Type B pancreatic cell (in vitro differentiated cells): ENCODE measurements around the gene POLD4. TPM values are rescaled to one million over a fixed set of nuclear protein-coding genes. Genes with fewer than 3 reads are reported as not detected.
A peak's percentile ranks its signal among the peaks of the same experiment; 100 is the strongest.

ENCODE experiments used
- DNase-seq: peaks from one replicate; pipeline ENCODE4 v3.0.0; 2021; ENCODE audit warnings: mixed read lengths; ENCODE audit not compliant: unreplicated experiment; ENCODE audit errors: extremely low spot score
- H3K27ac Mint-ChIP-seq: 2 replicates; pipeline ENCODE4 v1.8.0; 2021; ENCODE audit warnings: mild to moderate bottlenecking, mixed read lengths
- H3K27me3 Mint-ChIP-seq: 2 replicates; pipeline ENCODE4 v1.8.0; 2021; ENCODE audit warnings: mixed read lengths
- H3K36me3 Mint-ChIP-seq: 2 replicates; pipeline ENCODE4 v1.8.0; 2021; ENCODE audit warnings: mixed read lengths
- H3K4me1 Mint-ChIP-seq: one replicate; pipeline ENCODE4 v1.8.0; 2021; ENCODE audit warnings: mixed read lengths; ENCODE audit not compliant: unreplicated experiment
- H3K4me3 Mint-ChIP-seq: 2 replicates; pipeline ENCODE4 v1.8.0; 2021; ENCODE audit warnings: mild to moderate bottlenecking, mixed read lengths
- H3K9me3 Mint-ChIP-seq: 2 replicates; pipeline ENCODE4 v1.8.0; 2021; ENCODE audit warnings: mixed read lengths
- CTCF ChIP-seq: fragments of 200-600 bp; sonication (generic); conservative IDR thresholded peaks from 2 replicates; pipeline ENCODE4 v1.5.0; 2021; ENCODE audit warnings: antibody characterized with exemption, mild to moderate bottlenecking
- total RNA-seq: library from RNA; stranded (reverse); gene quantifications from 2 replicates; pipeline ENCODE4 v1.2.1, GENCODE V29; 2021; ENCODE audit warnings: low replicate concordance

Gene POLD4
- total RNA-seq, 1 donor from 2014 or later = 15.0 TPM

- Mint-ChIP-seq H3K27ac (peak overlapping the region; percentile 48), H3K27me3 (peaks cover 35% of the 10 kb centered on the region), H3K4me3 (no peak overlapping the region), H3K4me1 (peaks cover 9% of the 10 kb centered on the region), H3K9me3 (no peaks in the 10 kb centered on the region), H3K36me3 (no peaks in the 10 kb centered on the region)
- TF ChIP-seq CTCF = peak; percentile 97
- DNase-seq = peak; percentile 86
Observed at GRCh38 chr11:67382276-67383136, 29.2 kb upstream of the POLD4 start.

DNA sequence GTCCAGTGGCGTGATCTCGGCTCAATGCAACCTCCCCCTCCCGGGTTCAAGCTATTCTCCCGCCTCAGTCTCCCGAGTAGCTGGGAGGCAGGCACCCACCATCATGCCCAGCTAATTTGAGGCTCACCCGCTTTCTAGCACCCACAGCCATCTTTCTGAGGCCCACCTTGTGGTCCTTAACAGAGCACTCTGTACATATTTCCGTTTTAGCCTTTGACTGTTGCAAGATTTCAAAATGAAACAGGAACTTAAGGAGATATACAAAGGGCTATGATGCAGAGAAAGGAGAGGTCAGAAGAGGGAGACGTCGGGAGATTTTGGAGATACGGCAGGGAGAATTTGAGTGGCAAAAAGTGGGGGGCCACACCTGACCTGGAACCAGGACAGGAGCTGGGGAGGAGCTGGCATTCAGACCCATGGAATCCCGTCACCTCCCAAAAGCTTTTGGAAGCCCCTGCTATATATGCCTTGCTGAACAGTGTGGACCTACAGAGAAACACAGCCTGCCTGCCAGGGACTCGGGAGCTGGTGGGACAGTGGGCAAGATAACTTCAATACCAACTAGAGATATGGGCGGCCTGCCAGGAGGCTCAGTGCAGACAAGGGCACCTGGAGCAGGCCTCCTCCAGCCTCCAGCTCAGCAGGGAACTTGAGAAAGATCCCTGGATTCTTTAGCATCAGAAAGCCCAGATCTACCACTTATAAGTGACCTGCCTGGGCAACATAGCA is 28.1 kb upstream of the POLD4 start:
- no peaks in the 10 kb centered on the region for H3K9me3 Mint-ChIP-seq
- peaks cover 32% of the 10 kb centered on the region for H3K27me3 Mint-ChIP-seq
- H3K4me1 Mint-ChIP-seq = peaks cover 12% of the 10 kb centered on the region
- TF ChIP-seq CTCF = no peak
- DNase-seq = no peak
- no peak overlapping the region for H3K27ac Mint-ChIP-seq
- H3K4me3 Mint-ChIP-seq = no peak overlapping the region
- H3K36me3 Mint-ChIP-seq = no peaks in the 10 kb centered on the region

DNA sequence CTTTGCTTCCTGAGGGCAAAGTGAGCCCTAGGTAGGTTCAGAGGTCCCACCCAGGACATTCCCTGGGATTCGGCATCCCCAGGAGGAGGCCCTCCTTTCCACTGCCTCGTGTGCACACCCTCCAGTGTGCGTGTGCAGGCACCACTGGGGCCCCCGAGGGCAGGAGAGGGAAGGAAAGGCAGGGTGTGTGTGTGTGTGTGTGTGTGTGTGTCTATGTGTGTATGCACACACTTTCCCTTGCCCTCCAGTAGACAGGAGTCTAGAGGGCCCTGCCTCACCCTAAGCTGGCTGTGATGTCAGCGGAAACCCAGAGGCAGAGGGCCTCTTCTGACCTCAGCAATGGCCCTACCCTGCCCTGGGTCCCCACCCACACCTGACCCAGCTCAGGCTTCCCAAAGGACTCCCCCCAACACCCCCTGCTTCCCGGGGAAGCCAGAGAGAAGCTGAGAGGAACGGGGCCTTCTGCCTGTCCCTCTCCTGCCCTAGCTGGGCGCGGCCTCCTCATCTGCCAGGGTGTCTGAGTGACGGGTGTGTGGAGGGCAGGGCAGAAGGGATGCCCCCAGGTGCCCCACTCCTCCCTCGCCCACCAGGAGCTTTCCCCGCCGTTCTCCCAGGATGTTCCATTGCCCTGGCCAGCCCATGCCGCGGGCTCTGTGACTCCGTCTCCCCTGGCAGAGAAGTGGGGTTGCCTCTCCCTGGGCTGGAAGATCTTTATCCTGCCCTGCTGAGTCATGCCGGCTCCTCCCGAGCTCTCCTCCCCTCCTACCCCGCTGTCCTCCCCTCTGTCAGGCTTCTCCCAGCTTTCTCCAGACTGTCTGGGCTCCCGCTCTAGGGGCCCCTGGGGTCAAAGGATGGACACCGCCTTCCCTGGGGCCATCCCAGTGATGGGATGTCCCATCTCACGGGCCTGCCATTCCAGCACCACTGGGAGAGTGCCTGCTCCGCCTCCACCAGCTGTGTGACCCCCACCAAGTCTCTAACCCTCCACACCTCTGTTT is 26.0 kb upstream of the POLD4 start:
- TF ChIP-seq CTCF = no peak
- Mint-ChIP-seq H3K36me3 (no peaks in the 10 kb centered on the region), H3K4me3 (no peak overlapping the region), H3K9me3 (no peaks in the 10 kb centered on the region), H3K27ac (no peak overlapping the region), H3K27me3 (peaks cover 30% of the 10 kb centered on the region), H3K4me1 (peaks cover 18% of the 10 kb centered on the region)
- no peak for DNase-seq

- Mint-ChIP-seq H3K36me3 (no peaks in the 10 kb centered on the region), H3K4me3 (no peak overlapping the region), H3K9me3 (no peaks in the 10 kb centered on the region), H3K27ac (no peak overlapping the region), H3K27me3 (peaks cover 34% of the 10 kb centered on the region), H3K4me1 (peaks cover 23% of the 10 kb centered on the region)
- no peak for DNase-seq
- TF ChIP-seq CTCF = no peak
Observed at GRCh38 chr11:67378544-67378943, 25.2 kb upstream of the POLD4 start.
